K562 (cell line): Measurements from ENCODE around the gene GALNT7. TPM values are rescaled to one million over a fixed set of nuclear protein-coding genes. Genes with fewer than 3 reads are reported as not detected.

Source experiments
- COPS2 ChIP-seq: fragments of 450-650 bp; conservative IDR thresholded peaks from 2 replicates; pipeline ENCODE4 v1.6.1; 2016; ENCODE audit warnings: mild to moderate bottlenecking, moderate library complexity
- ESRRB ChIP-seq: fragments of 250-450 bp; sonication (Bioruptor Pico); IDR thresholded peaks from 2 replicates; pipeline ENCODE4 v1.5.0; 2020; ENCODE audit warnings: mild to moderate bottlenecking, moderate library complexity, borderline replicate concordance
- ETV1 ChIP-seq: fragments of 450-650 bp; conservative IDR thresholded peaks from 2 replicates; pipeline ENCODE4 v1.6.1; 2016; ENCODE audit warnings: missing genetic modification characterization, control low read depth, low read depth, missing compliant biosample characterization
- HMGN3 ChIP-seq: IDR thresholded peaks from 2 replicates; pipeline ENCODE4 v1.6.1; 2011; ENCODE audit warnings: borderline replicate concordance, low read depth, mild to moderate bottlenecking, mixed read lengths, low read length; ENCODE audit not compliant: insufficient read length; ENCODE audit errors: extremely low read depth
- HOXB6 ChIP-seq: fragments of 250-450 bp; sonication (Bioruptor Pico); IDR thresholded peaks from 2 replicates; pipeline ENCODE4 v1.5.1; 2022; ENCODE audit warnings: mild to moderate bottlenecking, borderline replicate concordance
- NCOR1 ChIP-seq: fragments of 450-650 bp; IDR thresholded peaks from 2 replicates; pipeline ENCODE4 v1.6.1; 2016; ENCODE audit warnings: mild to moderate bottlenecking, moderate library complexity
- PRDM10 ChIP-seq: fragments of 450-650 bp; IDR thresholded peaks from 2 replicates; pipeline ENCODE4 v1.6.1; 2018; ENCODE audit not compliant: partially characterized antibody
- SMARCB1 ChIP-seq: IDR thresholded peaks from 2 replicates; pipeline ENCODE4 v1.6.1; 2011; ENCODE audit warnings: improper control_type of control experiment, low read depth; ENCODE audit not compliant: insufficient read length
- SMARCE1 ChIP-seq: fragments of 450-650 bp; IDR thresholded peaks from 2 replicates; pipeline ENCODE4 v1.7.1; 2016; ENCODE audit warnings: mild to moderate bottlenecking
- SOX6 ChIP-seq: fragments of 450-650 bp; IDR thresholded peaks from 2 replicates; pipeline ENCODE4 v1.6.1; 2014; ENCODE audit warnings: mild to moderate bottlenecking
- TAL1 ChIP-seq: fragments of 450-650 bp; IDR thresholded peaks from 2 replicates; pipeline ENCODE4 v1.6.1; 2016; ENCODE audit warnings: mild to moderate bottlenecking
- ZBED1 ChIP-seq: IDR thresholded peaks from 2 replicates; pipeline ENCODE4 v1.6.1; 2014
- ZC3H8 ChIP-seq: fragments of 450-650 bp; IDR thresholded peaks from 2 replicates; pipeline ENCODE4 v1.6.1; 2017
- ZNF551 ChIP-seq: fragments of 250-450 bp; sonication (Bioruptor Pico); IDR thresholded peaks from 2 replicates; pipeline ENCODE4 v1.5.0; 2021; ENCODE audit warnings: mild to moderate bottlenecking, moderate library complexity
- ZNF589 ChIP-seq: fragments of 200-800 bp; sonication (Bioruptor generic); IDR thresholded peaks from 2 replicates; pipeline ENCODE4 v1.6.1; 2016; ENCODE audit warnings: low read depth, missing genetic modification characterization, missing compliant biosample characterization
- polyA plus RNA-seq, 8 experiments: library from polyadenylated mRNA; depleted of rRNA in 4 of 8; stranded (reverse) in 5 of 8; unstranded in 3 of 8; fragments of >200 nt; fragmentation: Nextera tagmentation in 2 of 8; fragmentation: Illumina TruSeq in 1 of 8; extraction: Ambion mirVana in 2 of 8; extraction: Trizol in 1 of 8; gene quantifications; 2 replicates each; pipeline versions ENCODE4 v1.2.1 to v1.2.3, GENCODE V29; 2011 to 2014; ENCODE audit warnings: inconsistent platforms in 1 of 8, missing spikeins in 1 of 8
- total RNA-seq, 7 experiments: library from RNA; depleted of rRNA in 6 of 7; stranded (reverse); fragments of >200 nt in 6 of 7; fragmentation: Illumina TruSeq in 2 of 7; extraction: Trizol in 2 of 7; gene quantifications; 2 replicates each; pipeline versions ENCODE4 v1.2.1 to v1.2.3, GENCODE V29; 2011 to 2021; ENCODE audit warnings: low replicate concordance in 1 of 7
- TF ChIP-seq, protein P1 (sequence below): fragments of 150-350 bp; conservative IDR thresholded peaks from 2 replicates; pipeline ENCODE4 v1.6.1; 2014; ENCODE audit warnings: low read length
- TF ChIP-seq, protein P2 (sequence below): sonication (generic); formaldehyde crosslinking; IDR thresholded peaks from 2 replicates; pipeline ENCODE4 v1.9.0; 2022; ENCODE audit warnings: mild to moderate bottlenecking, missing genetic modification reagents
- TF ChIP-seq, protein P3 (sequence below): fragments of 200-800 bp; sonication (Bioruptor generic); IDR thresholded peaks from 2 replicates; pipeline ENCODE4 v1.6.1; 2017; ENCODE audit warnings: missing genetic modification characterization, missing compliant biosample characterization
- TF ChIP-seq, protein P4 (sequence below), 3 experiments: fragments of 200-800 bp in 1 of 3; sonication (Bioruptor generic) in 1 of 3; sonication (generic) in 1 of 3; formaldehyde crosslinking in 1 of 3; IDR thresholded peaks; 2 replicates each; pipeline versions ENCODE4 v1.6.1 to v1.8.0; 2016 to 2022; ENCODE audit warnings: mild to moderate bottlenecking in 2 of 3, missing compliant biosample characterization in 2 of 3, missing genetic modification characterization in 2 of 3, missing genetic modification reagents in 1 of 3

The GALNT7 gene
- total and polyA plus RNA-seq, 9 of the 15 experiments (the other 6 are each of a cell fraction or from before 2014, with no cell fraction given) = 16.7 to 38.7 (median 31.1) TPM

- TF ChIP-seq, protein P1, sequence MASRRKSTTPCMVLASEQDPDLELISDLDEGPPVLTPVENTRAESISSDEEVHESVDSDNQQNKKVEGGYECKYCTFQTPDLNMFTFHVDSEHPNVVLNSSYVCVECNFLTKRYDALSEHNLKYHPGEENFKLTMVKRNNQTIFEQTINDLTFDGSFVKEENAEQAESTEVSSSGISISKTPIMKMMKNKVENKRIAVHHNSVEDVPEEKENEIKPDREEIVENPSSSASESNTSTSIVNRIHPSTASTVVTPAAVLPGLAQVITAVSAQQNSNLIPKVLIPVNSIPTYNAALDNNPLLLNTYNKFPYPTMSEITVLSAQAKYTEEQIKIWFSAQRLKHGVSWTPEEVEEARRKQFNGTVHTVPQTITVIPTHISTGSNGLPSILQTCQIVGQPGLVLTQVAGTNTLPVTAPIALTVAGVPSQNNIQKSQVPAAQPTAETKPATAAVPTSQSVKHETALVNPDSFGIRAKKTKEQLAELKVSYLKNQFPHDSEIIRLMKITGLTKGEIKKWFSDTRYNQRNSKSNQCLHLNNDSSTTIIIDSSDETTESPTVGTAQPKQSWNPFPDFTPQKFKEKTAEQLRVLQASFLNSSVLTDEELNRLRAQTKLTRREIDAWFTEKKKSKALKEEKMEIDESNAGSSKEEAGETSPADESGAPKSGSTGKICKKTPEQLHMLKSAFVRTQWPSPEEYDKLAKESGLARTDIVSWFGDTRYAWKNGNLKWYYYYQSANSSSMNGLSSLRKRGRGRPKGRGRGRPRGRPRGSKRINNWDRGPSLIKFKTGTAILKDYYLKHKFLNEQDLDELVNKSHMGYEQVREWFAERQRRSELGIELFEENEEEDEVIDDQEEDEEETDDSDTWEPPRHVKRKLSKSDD = no peak
- peak; percentile 54 for TF ChIP-seq NCOR1
- TF ChIP-seq COPS2 = no peak
- peak; percentile 71 for TF ChIP-seq SOX6
- TF ChIP-seq, protein P2, sequence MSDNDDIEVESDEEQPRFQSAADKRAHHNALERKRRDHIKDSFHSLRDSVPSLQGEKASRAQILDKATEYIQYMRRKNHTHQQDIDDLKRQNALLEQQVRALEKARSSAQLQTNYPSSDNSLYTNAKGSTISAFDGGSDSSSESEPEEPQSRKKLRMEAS (CRISPR knock-in tag) = peak; percentile 68
- TF ChIP-seq, protein P3, sequence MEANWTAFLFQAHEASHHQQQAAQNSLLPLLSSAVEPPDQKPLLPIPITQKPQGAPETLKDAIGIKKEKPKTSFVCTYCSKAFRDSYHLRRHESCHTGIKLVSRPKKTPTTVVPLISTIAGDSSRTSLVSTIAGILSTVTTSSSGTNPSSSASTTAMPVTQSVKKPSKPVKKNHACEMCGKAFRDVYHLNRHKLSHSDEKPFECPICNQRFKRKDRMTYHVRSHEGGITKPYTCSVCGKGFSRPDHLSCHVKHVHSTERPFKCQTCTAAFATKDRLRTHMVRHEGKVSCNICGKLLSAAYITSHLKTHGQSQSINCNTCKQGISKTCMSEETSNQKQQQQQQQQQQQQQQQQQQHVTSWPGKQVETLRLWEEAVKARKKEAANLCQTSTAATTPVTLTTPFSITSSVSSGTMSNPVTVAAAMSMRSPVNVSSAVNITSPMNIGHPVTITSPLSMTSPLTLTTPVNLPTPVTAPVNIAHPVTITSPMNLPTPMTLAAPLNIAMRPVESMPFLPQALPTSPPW (CRISPR knock-in tag) = peak; percentile 62
- no peak for TF ChIP-seq HMGN3
- TF ChIP-seq, protein P4, sequence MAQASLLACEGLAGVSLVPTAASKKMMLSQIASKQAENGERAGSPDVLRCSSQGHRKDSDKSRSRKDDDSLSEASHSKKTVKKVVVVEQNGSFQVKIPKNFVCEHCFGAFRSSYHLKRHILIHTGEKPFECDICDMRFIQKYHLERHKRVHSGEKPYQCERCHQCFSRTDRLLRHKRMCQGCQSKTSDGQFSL (CRISPR knock-in tag; IDR thresholded peaks at IDR 0.05) = no peak
- TF ChIP-seq, protein P4 (tag; IDR thresholded peaks at IDR 0.05) = no peak
- no peak for TF ChIP-seq ZNF589 (CRISPR knock-in tag)
- peak; percentile 50; the same call in 1 of the 2 replicates for TF ChIP-seq SMARCE1
- no peak for TF ChIP-seq ESRRB (CRISPR knock-in tag)
- no peak for TF ChIP-seq SMARCB1
- peak; percentile 23 for TF ChIP-seq PRDM10
- TF ChIP-seq ZBED1 = no peak
- TF ChIP-seq TAL1 = peak; percentile 44
- TF ChIP-seq ZNF551 (CRISPR knock-in tag) = no peak
- TF ChIP-seq ZC3H8 = no peak
- no peak for TF ChIP-seq ETV1 (tag)
- no peak for TF ChIP-seq HOXB6
Observed at GRCh38 chr4:173264684-173265185, 96.1 kb downstream of the GALNT7 start (continued).
